Body of pancreas (tissue), 4 donors: ENCODE results near the gene ATG16L1. TPM values are rescaled to one million over a fixed set of nuclear protein-coding genes. Genes with fewer than 3 reads are reported as not detected.

Experiments
- ATAC-seq: fragments of 150-250 bp; one replicate; pipeline ENCODE4 v1.9.1; 2016
- DNase-seq, 4 donors: peaks; one replicate each; pipeline ENCODE4 v3.0.0-alpha.2; 2019
- H3K27ac ChIP-seq, 4 donors: fragments of 200-600 bp; sonication (generic); 1 replicate in 3 of 4; 2 replicates in 1 of 4; pipeline versions ENCODE4 v1.5.1 to v1.6.1; 2016 to 2019; ENCODE audit warnings: mild to moderate bottlenecking in 1 of 4, mixed read lengths in 1 of 4, moderate library complexity in 1 of 4
- H3K27me3 ChIP-seq, 2 donors: fragments of 200-600 bp; sonication (generic); one replicate each; pipeline ENCODE4 v1.6.0; 2016; ENCODE audit warnings: mild to moderate bottlenecking in 1 of 2
- H3K36me3 ChIP-seq, 2 donors: fragments of 200-600 bp; sonication (generic); replicated peaks in 1 of 2; 2 replicates each; pipeline ENCODE4 v1.5.1; 2016; ENCODE audit warnings: low read depth in 2 of 2; ENCODE audit not compliant: insufficient read depth in 1 of 2
- H3K4me1 ChIP-seq: fragments of 200-600 bp; sonication (generic); one replicate; pipeline ENCODE4 v1.6.0; 2016
- H3K4me3 ChIP-seq, 2 donors: fragments of 200-600 bp; sonication (generic); 1 replicate in 1 of 2; 2 replicates in 1 of 2; pipeline ENCODE4 v1.5.1; 2016 to 2019
- H3K9me3 ChIP-seq, 3 donors: fragments of 200-600 bp; sonication (generic); 1 replicate in 2 of 3; 2 replicates in 1 of 3; pipeline ENCODE4 v1.5.1; 2016
- POLR2A ChIP-seq, 3 donors: fragments of 450-650 bp; IDR thresholded peaks; one replicate each; pipeline ENCODE4 v1.6.1; 2016; ENCODE audit warnings: antibody characterized with exemption in 3 of 3, mild to moderate bottlenecking in 2 of 3
- WGBS, 2 donors: methylation state at CpG; one replicate each; pipeline ENCODE4 v1.1.5; 2017; 5-methylcytosine and 5-hydroxymethylcytosine counted together
- intact Hi-C: fragments of 100-400 bp; cut with DNase I; formaldehyde crosslinking; loops from one replicate; pipeline ENCODE4 v1.15.1; 2023
- total RNA-seq, 2 donors: library from RNA; depleted of rRNA; stranded (reverse); fragments of >200 nt; gene quantifications; one replicate each; pipeline ENCODE4 v1.1.0, GENCODE V29; 2016
- TF ChIP-seq, protein P1 (sequence below), 7 experiments: fragments of 450-650 bp in 4 of 7; fragments of 200-600 bp in 3 of 7; sonication (generic) in 3 of 7; IDR thresholded peaks; one replicate each; pipeline ENCODE4 v1.5.1; 2016 to 2019; ENCODE audit warnings: antibody characterized with exemption in 7 of 7

Gene ATG16L1
- total RNA-seq, 2 donors from 2014 or later = 23.7 to 29.1 TPM

DNA sequence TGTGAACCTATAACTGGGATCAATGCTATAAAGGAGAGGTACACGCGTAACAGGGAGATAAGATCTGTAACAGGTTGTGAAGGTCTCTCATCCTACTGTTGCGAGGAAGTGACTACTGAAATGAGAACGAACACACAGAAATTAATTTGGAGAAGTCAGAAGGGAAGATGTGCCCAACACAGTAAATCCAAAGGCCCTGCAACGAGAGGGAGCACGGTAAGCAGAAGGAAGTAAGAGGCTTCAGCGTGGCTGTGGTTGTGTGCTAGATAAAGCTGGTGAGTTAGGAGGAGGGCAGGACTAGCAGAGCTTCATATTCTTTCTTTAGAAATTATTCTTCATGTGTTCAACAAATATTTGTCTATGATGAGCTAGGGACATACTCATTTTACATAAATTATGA, 2.5 kb upstream of the ATG16L1 start:
- no peak overlapping the region for H3K27ac ChIP-seq
- intact Hi-C loops = loop anchor here (5.0 to 10.0 kb wide), 3 partner anchors 147 to 644 kb away; no protein-coding TSS in a partner anchor

DNA sequence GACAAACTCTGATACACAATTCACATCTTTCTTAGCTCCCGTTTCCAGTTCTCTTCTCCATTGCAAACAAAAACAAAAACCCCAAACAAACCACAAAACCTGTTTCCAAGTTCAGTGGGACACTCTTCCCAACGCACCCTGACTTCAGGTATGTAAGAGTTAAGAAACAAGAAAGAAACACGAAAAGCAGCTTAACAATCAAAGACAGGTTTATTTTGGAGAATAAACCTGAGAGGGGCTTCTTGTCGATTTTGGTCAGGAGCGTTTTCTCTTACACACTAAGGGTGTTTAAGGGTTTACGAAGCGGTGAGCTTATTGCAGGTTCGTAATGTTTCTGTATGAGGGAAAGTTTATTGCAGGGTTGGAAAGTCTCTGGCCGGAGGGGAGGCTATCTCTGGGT, 905 bp upstream of the ATG16L1 start:
- no peak overlapping the region for H3K4me3 ChIP-seq
- no peak overlapping the region for H3K27ac ChIP-seq

More for the DNA sequence above, 2.5 kb upstream of the ATG16L1 start:
- Histone ChIP-seq H3K36me3 (no peaks in the 10 kb centered on the region), H3K9me3 (no peaks in the 10 kb centered on the region), H3K27me3 (no peaks in the 10 kb centered on the region), H3K4me1 (peaks cover 17% of the 10 kb centered on the region), H3K4me3 (no peak overlapping the region)
- TF ChIP-seq, protein P1, sequence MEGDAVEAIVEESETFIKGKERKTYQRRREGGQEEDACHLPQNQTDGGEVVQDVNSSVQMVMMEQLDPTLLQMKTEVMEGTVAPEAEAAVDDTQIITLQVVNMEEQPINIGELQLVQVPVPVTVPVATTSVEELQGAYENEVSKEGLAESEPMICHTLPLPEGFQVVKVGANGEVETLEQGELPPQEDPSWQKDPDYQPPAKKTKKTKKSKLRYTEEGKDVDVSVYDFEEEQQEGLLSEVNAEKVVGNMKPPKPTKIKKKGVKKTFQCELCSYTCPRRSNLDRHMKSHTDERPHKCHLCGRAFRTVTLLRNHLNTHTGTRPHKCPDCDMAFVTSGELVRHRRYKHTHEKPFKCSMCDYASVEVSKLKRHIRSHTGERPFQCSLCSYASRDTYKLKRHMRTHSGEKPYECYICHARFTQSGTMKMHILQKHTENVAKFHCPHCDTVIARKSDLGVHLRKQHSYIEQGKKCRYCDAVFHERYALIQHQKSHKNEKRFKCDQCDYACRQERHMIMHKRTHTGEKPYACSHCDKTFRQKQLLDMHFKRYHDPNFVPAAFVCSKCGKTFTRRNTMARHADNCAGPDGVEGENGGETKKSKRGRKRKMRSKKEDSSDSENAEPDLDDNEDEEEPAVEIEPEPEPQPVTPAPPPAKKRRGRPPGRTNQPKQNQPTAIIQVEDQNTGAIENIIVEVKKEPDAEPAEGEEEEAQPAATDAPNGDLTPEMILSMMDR (IDR thresholded peaks at IDR 0.05) = no peak
- no peak for TF ChIP-seq POLR2A (IDR thresholded peaks at IDR 0.05)
- WGBS, 2 donors = 57 to 58% methylated on average over 7 of the region's 7 CpGs
- no peak for ATAC-seq
- DNase-seq = peak in 1 of 4 donors; percentile 38

DNA sequence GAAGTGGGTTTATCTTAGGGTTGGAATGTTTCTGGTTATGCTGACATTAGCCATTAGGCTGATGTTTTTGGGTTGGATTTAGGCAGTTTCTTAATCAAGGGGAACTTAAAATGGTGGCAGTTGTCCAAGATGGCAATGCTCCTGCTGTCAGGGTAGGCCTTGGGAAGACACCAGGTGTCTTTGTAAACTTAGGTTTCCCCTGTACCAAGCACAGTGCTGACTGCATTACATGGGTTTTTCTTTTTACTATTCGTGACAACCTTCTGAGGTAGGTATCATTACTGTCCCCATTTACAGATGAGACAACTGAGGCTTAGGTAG, 528 bp upstream of the ATG16L1 start:
- intact Hi-C loops = no loop called here
- 27 to 46% methylated on average over 1 of the region's 1 CpG for WGBS, 2 donors
- Histone ChIP-seq H3K36me3 (no peaks in the 10 kb centered on the region), H3K9me3 (no peaks in the 10 kb centered on the region), H3K4me1 (peaks cover 22% of the 10 kb centered on the region), H3K4me3 (peak overlapping the region in 1 of 2 donors; percentile 100), H3K27ac (peak overlapping the region in 3 of 4 donors; percentile 56 to 92 (median 84)), H3K27me3 (no peaks in the 10 kb centered on the region)
- ATAC-seq (no peak), DNase-seq (no peak)
- TF ChIP-seq, protein P1 (IDR thresholded peaks at IDR 0.05) = no peak
- TF ChIP-seq POLR2A (IDR thresholded peaks at IDR 0.05) = no peak

More for the DNA sequence above, 905 bp upstream of the ATG16L1 start:
- WGBS, 2 donors = 81 to 85% methylated on average over 9 of the region's 9 CpGs
- TF ChIP-seq POLR2A (IDR thresholded peaks at IDR 0.05) = no peak
- TF ChIP-seq, protein P1 (IDR thresholded peaks at IDR 0.05) = no peak
- intact Hi-C loops = no loop called here
- H3K9me3 ChIP-seq = no peaks in the 10 kb centered on the region
- ATAC-seq (no peak), DNase-seq (no peak)
- no peaks in the 10 kb centered on the region for H3K27me3 ChIP-seq
- peaks cover 22% of the 10 kb centered on the region for H3K4me1 ChIP-seq
- H3K36me3 ChIP-seq = no peaks in the 10 kb centered on the region

DNA sequence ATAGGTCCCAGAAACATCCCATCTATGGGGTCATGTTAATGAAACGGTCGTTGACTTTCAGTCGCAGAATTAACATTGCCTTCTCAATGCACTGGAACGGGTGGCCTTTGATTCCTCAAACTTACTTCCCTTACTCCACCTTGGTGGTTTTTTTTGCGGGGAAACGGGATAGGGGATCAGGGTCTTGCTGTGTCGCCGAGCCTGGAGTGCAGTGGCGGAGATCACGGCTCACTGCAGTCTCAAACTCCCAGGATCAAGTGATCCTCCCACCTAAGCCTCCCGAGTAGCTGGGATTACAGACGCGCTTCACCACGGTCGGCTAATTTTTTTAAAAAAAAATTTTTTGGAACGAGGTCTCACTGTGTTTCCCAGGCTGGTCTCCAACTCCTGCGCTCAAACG, 754 bp downstream of the ATG16L1 start:
- TF ChIP-seq POLR2A (IDR thresholded peaks at IDR 0.05) = no peak
- TF ChIP-seq, protein P1 (IDR thresholded peaks at IDR 0.05) = no peak
- H3K9me3 ChIP-seq = no peaks in the 10 kb centered on the region
- ATAC-seq = no peak
- peak overlapping the region in 2 of 4 donors; percentile 84 to 92 for H3K27ac ChIP-seq
- intact Hi-C loops = no loop called here
- H3K36me3 ChIP-seq = peaks cover 0 to 2% of the 10 kb centered on the region in 2 donors
- no peaks in the 10 kb centered on the region for H3K27me3 ChIP-seq
- no peak for DNase-seq
- WGBS, 2 donors = 1% methylated on average over 18 of the region's 18 CpGs
- H3K4me3 ChIP-seq = peak overlapping the region; percentile 77 to 100
- peaks cover 22% of the 10 kb centered on the region for H3K4me1 ChIP-seq

DNA sequence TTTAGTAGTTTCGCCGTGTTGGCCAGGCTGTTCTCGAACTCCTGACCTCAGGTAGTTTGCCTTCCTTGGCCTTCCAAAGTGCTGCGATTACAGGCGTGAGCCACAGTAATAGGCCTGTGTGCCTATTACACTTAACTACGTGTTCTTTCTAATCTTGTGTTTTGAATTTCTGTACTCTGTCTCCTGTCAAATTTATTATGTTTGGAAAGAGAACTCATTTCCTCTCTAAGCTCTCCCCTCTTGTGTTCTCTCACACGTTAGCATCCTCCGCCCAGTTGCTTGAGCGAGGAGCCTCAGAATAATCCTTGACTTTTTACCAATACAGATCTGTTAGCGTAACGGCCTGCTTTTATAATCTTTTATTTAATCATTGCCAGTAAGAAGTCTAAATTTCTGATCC, 3.7 kb downstream of the ATG16L1 start:
- no peak overlapping the region for H3K4me3 ChIP-seq
- no peak for ATAC-seq
- DNase-seq = no peak
- 85 to 86% methylated on average over 11 of the region's 11 CpGs for WGBS, 2 donors
- peaks cover 0 to 8% of the 10 kb centered on the region in 2 donors for H3K36me3 ChIP-seq
- intact Hi-C loops = no loop called here
- TF ChIP-seq, protein P1 (IDR thresholded peaks at IDR 0.05) = no peak
- TF ChIP-seq POLR2A (IDR thresholded peaks at IDR 0.05) = no peak
- no peak overlapping the region for H3K27ac ChIP-seq
- peaks cover 22% of the 10 kb centered on the region for H3K4me1 ChIP-seq
- no peaks in the 10 kb centered on the region for H3K27me3 ChIP-seq
- no peaks in the 10 kb centered on the region for H3K9me3 ChIP-seq
